Peyer's patch (tissue), 4 donors: ENCODE measurements around the gene DNAJA4.

ENCODE experiments used
- CTCF ChIP-seq, 6 experiments: fragments of 450-650 bp in 4 of 6; fragments of 200-600 bp in 2 of 6; sonication (generic) in 1 of 6; IDR thresholded peaks; one replicate each; pipeline ENCODE4 v1.5.1; 2017 to 2019; ENCODE audit warnings: antibody characterized with exemption in 6 of 6, mild to moderate bottlenecking in 3 of 6, moderate library complexity in 1 of 6
- POLR2A ChIP-seq, 2 donors: fragments of 450-650 bp; IDR thresholded peaks; one replicate each; pipeline ENCODE4 v1.5.1; 2017; ENCODE audit warnings: antibody characterized with exemption in 2 of 2, mild to moderate bottlenecking in 2 of 2, moderate library complexity in 2 of 2

GRCh38 chr15:78320183-78320582 lies 55.8 kb downstream of the DNAJA4 start:
- TF ChIP-seq CTCF (IDR thresholded peaks at IDR 0.05) (no peak), POLR2A (IDR thresholded peaks at IDR 0.05) (no peak)
